HepG2 (cell line): ENCODE data around the gene SEC63.

ENCODE experiments used
- TFDP1 ChIP-seq: IDR thresholded peaks from 2 replicates; pipeline ENCODE4 v1.6.1; 2016; ENCODE audit warnings: missing compliant biosample characterization, missing genetic modification reagents, borderline replicate concordance
- TF ChIP-seq, protein P1 (sequence below): sonication (generic); formaldehyde crosslinking; IDR thresholded peaks from 2 replicates; pipeline ENCODE4 v1.8.0; 2022; ENCODE audit warnings: mild to moderate bottlenecking, missing genetic modification reagents; ENCODE audit not compliant: insufficient replicate concordance

GRCh38 chr6:107987805-107988204 is 29.8 kb upstream of the SEC63 start:
- no peak for TF ChIP-seq TFDP1 (CRISPR knock-in tag)
- TF ChIP-seq, protein P1, sequence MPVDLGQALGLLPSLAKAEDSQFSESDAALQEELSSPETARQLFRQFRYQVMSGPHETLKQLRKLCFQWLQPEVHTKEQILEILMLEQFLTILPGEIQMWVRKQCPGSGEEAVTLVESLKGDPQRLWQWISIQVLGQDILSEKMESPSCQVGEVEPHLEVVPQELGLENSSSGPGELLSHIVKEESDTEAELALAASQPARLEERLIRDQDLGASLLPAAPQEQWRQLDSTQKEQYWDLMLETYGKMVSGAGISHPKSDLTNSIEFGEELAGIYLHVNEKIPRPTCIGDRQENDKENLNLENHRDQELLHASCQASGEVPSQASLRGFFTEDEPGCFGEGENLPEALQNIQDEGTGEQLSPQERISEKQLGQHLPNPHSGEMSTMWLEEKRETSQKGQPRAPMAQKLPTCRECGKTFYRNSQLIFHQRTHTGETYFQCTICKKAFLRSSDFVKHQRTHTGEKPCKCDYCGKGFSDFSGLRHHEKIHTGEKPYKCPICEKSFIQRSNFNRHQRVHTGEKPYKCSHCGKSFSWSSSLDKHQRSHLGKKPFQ (CRISPR knock-in tag), result no peak
